K562 (cell line): ENCODE data around the gene PLIN5. TPM values are rescaled to one million over a fixed set of nuclear protein-coding genes. Genes with fewer than 3 reads are reported as not detected.

Source experiments
- AFF4 ChIP-seq: sonication (generic); formaldehyde crosslinking; IDR thresholded peaks from 2 replicates; pipeline ENCODE4 v1.8.0; 2023; ENCODE audit warnings: mild to moderate bottlenecking, missing genetic modification reagents
- FOXO4 ChIP-seq: fragments of 450-650 bp; formaldehyde crosslinking; IDR thresholded peaks from 2 replicates; pipeline ENCODE4 v1.4.0; 2020; ENCODE audit warnings: mild to moderate bottlenecking, moderate library complexity
- GATAD2B ChIP-seq: fragments of 450-650 bp; IDR thresholded peaks from 2 replicates; pipeline ENCODE4 v1.6.1; 2017; ENCODE audit warnings: mild to moderate bottlenecking, borderline replicate concordance
- MEF2D ChIP-seq: conservative IDR thresholded peaks from 2 replicates; pipeline ENCODE4 v1.6.1; 2016; ENCODE audit warnings: low read depth, missing genetic modification characterization, missing compliant biosample characterization
- NFYB ChIP-seq: IDR thresholded peaks from 2 replicates; pipeline ENCODE4 v1.6.1; 2011; ENCODE audit warnings: mild to moderate bottlenecking, moderate library complexity; ENCODE audit not compliant: insufficient read length; ENCODE audit errors: extremely low read depth
- SIX5 ChIP-seq, 2 experiments: IDR thresholded peaks; 2 replicates each; pipeline ENCODE4 v1.6.1; 2011; ENCODE audit warnings: low read length in 2 of 2, borderline replicate concordance in 1 of 2, low read depth in 1 of 2, mild to moderate bottlenecking in 1 of 2, moderate library complexity in 1 of 2; ENCODE audit not compliant: insufficient read depth in 1 of 2
- TFE3 ChIP-seq: fragments of 450-650 bp; formaldehyde crosslinking; IDR thresholded peaks from 2 replicates; pipeline ENCODE4 v1.4.0; 2020; ENCODE audit warnings: mild to moderate bottlenecking, mixed read lengths
- TRIM25 ChIP-seq: fragments of 450-650 bp; IDR thresholded peaks from 2 replicates; pipeline ENCODE4 v1.7.0; 2016; ENCODE audit warnings: borderline replicate concordance
- ZFX ChIP-seq: sonication (generic); formaldehyde crosslinking; IDR thresholded peaks from 2 replicates; pipeline ENCODE4 v1.8.0; 2022; ENCODE audit warnings: mild to moderate bottlenecking, missing genetic modification reagents, moderate library complexity
- ZNF583 ChIP-seq: fragments of 250-450 bp; sonication (Bioruptor Pico); IDR thresholded peaks from 2 replicates; pipeline ENCODE4 v1.4.0; 2020
- ZNF740 ChIP-seq, 3 experiments: fragments of 200-800 bp in 1 of 3; sonication (Bioruptor generic) in 1 of 3; sonication (generic) in 1 of 3; formaldehyde crosslinking in 1 of 3; IDR thresholded peaks; 2 replicates each; pipeline versions ENCODE4 v1.6.1 to v1.8.0; 2016 to 2022; ENCODE audit warnings: mild to moderate bottlenecking in 2 of 3, missing compliant biosample characterization in 2 of 3, missing genetic modification characterization in 2 of 3, missing genetic modification reagents in 1 of 3
- ZNF766 ChIP-seq: fragments of 200-800 bp; sonication (Bioruptor generic); conservative IDR thresholded peaks from 2 replicates; pipeline ENCODE4 v1.6.1; 2016; ENCODE audit warnings: missing genetic modification characterization, missing compliant biosample characterization
- polyA plus RNA-seq, 8 experiments: library from polyadenylated mRNA; depleted of rRNA in 4 of 8; stranded (reverse) in 5 of 8; unstranded in 3 of 8; fragments of >200 nt; fragmentation: Nextera tagmentation in 2 of 8; fragmentation: Illumina TruSeq in 1 of 8; extraction: Ambion mirVana in 2 of 8; extraction: Trizol in 1 of 8; gene quantifications; 2 replicates each; pipeline versions ENCODE4 v1.2.1 to v1.2.3, GENCODE V29; 2011 to 2014; ENCODE audit warnings: inconsistent platforms in 1 of 8, missing spikeins in 1 of 8
- total RNA-seq, 7 experiments: library from RNA; depleted of rRNA in 6 of 7; stranded (reverse); fragments of >200 nt in 6 of 7; fragmentation: Illumina TruSeq in 2 of 7; extraction: Trizol in 2 of 7; gene quantifications; 2 replicates each; pipeline versions ENCODE4 v1.2.1 to v1.2.3, GENCODE V29; 2011 to 2021; ENCODE audit warnings: low replicate concordance in 1 of 7

Gene PLIN5
- total and polyA plus RNA-seq, 9 of the 15 experiments (the other 6 are each of a cell fraction or from before 2014, with no cell fraction given), result 0.04 to 1.3 (median 0.50) TPM

- TF ChIP-seq SIX5 (IDR thresholded peaks at IDR 0.05; ENCODE audit: borderline replicate concordance in 1 of 2, insufficient read depth in 1 of 2, low read depth in 1 of 2, low read length in 2 of 2), result no peak
- TF ChIP-seq TFE3 (CRISPR knock-in tag), result peak; percentile 58
- TF ChIP-seq NFYB, result peak; percentile 58
- TF ChIP-seq ZNF740 (CRISPR knock-in tag; IDR thresholded peaks at IDR 0.05), result peak; percentile 55; the same call in 1 of the 2 replicates
- TF ChIP-seq ZNF740 (tag; IDR thresholded peaks at IDR 0.05), result no peak
- TF ChIP-seq ZNF583 (CRISPR knock-in tag), result no peak
- no peak for TF ChIP-seq AFF4
- TF ChIP-seq MEF2D (tag), result no peak
- peak; percentile 47 for TF ChIP-seq ZFX (CRISPR knock-in tag)
- TF ChIP-seq TRIM25, result no peak
- no peak for TF ChIP-seq FOXO4
- no peak for TF ChIP-seq ZNF766 (CRISPR knock-in tag)
- TF ChIP-seq GATAD2B, result no peak
These were observed 45.2 kb upstream of the PLIN5 start (continued) for GRCh38 chr19:4580021-4580901.
